Panc1 (cell line): ENCODE measurements around the gene C1orf115.

Experiments
- CTCF ChIP-seq: fragments of 450-650 bp; IDR thresholded peaks from 2 replicates; pipeline ENCODE4 v1.5.1; 2017; ENCODE audit warnings: mild to moderate bottlenecking
- POLR2AphosphoS5 ChIP-seq: IDR thresholded peaks from 2 replicates; pipeline ENCODE4 v1.6.1; 2012; ENCODE audit warnings: mild to moderate bottlenecking, low read depth, low read length, moderate library complexity
- REST ChIP-seq, 2 experiments: IDR thresholded peaks; 2 replicates each; pipeline ENCODE4 v1.6.1; 2011 to 2012; ENCODE audit warnings: low read depth in 2 of 2, control low read depth in 1 of 2, low read length in 1 of 2, mild to moderate bottlenecking in 1 of 2, moderate library complexity in 1 of 2; ENCODE audit not compliant: insufficient read depth in 1 of 2
- SIN3A ChIP-seq: IDR thresholded peaks from 2 replicates; pipeline ENCODE4 v1.6.1; 2012; ENCODE audit warnings: low read depth, mild to moderate bottlenecking, low read length, moderate library complexity, borderline replicate concordance; ENCODE audit not compliant: insufficient read depth
- TCF7L2 ChIP-seq: IDR thresholded peaks from 2 replicates; pipeline ENCODE4 v1.6.1; 2011; ENCODE audit warnings: mild to moderate bottlenecking, low read depth, low read length, inconsistent platforms

GRCh38 chr1:220682901-220683576 lies 7.1 kb upstream of the C1orf115 start:
- TF ChIP-seq CTCF (no peak), REST (IDR thresholded peaks at IDR 0.05; ENCODE audit: insufficient read depth in 1 of 2, low read depth in 2 of 2, low read length in 1 of 2) (no peak), POLR2AphosphoS5 (no peak), SIN3A (no peak), TCF7L2 (no peak)
